Stimulated activated CD4-positive, alpha-beta T cell treated with anti-CD3 and anti-CD28 coated beads, Interleukin-2, amount 100 ng/mL, for 4 hours (primary cell): Measurements from ENCODE around the gene SMAD3.

Source experiments
- DNase-seq: peaks from one replicate; pipeline ENCODE4 v3.0.0-alpha.2; 2020; ENCODE audit warnings: low read depth

The SMAD3 gene

GRCh38 chr15:67036775-67037555 lies 28.4 kb upstream of the SMAD3 start:
- DNase-seq = no peak

GRCh38 chr15:67037694-67038093 lies 27.7 kb upstream of the SMAD3 start:
- no peak for DNase-seq

- no peak for DNase-seq
Measured at GRCh38 chr15:67038736-67039135, 26.7 kb upstream of the SMAD3 start.

GRCh38 chr15:67039384-67040075 lies 25.9 kb upstream of the SMAD3 start:
- DNase-seq = no peak

GRCh38 chr15:67040277-67040676 lies 25.1 kb upstream of the SMAD3 start:
- DNase-seq = no peak

GRCh38 chr15:67042551-67043142 lies 22.8 kb upstream of the SMAD3 start:
- no peak for DNase-seq

- no peak for DNase-seq
Measured at GRCh38 chr15:67043939-67044771, 21.2 kb upstream of the SMAD3 start.

GRCh38 chr15:67047149-67047661 lies 18.2 kb upstream of the SMAD3 start:
- DNase-seq = no peak

- DNase-seq = no peak
Measured at GRCh38 chr15:67048281-67049279, 16.8 kb upstream of the SMAD3 start.

- no peak for DNase-seq
Measured at GRCh38 chr15:67049351-67050044, 15.9 kb upstream of the SMAD3 start.

- DNase-seq = no peak
Measured at GRCh38 chr15:67050062-67050461, 15.3 kb upstream of the SMAD3 start.

GRCh38 chr15:67050522-67051087 lies 14.8 kb upstream of the SMAD3 start:
- no peak for DNase-seq

GRCh38 chr15:67051088-67052045 lies 14.0 kb upstream of the SMAD3 start:
- no peak for DNase-seq

GRCh38 chr15:67054676-67055075 lies 10.7 kb upstream of the SMAD3 start:
- DNase-seq = no peak

GRCh38 chr15:67059127-67059553 lies 6.3 kb upstream of the SMAD3 start:
- no peak for DNase-seq

GRCh38 chr15:67061811-67062368 lies 3.5 kb upstream of the SMAD3 start:
- DNase-seq = no peak

- no peak for DNase-seq
Measured at GRCh38 chr15:67062369-67062985, 2.9 kb upstream of the SMAD3 start.
